Mesenchymal stem cell (in vitro differentiated cells and primary cell): ENCODE results near the gene TIMM22.
"Not testable (repeated sequence)": the region's sequence is repeated elsewhere in the genome, so short reads cannot be mapped to it uniquely, and the experiment has no call there.

Experiments
- DNase-seq: peaks from one replicate; pipeline ENCODE4 v3.0.0-alpha.2; 2013
- H2AFZ ChIP-seq: one replicate; pipeline ENCODE4 v1.6.1; 2013; ENCODE audit warnings: low read depth, mild to moderate bottlenecking, control low read depth, inconsistent platforms, low read length, moderate library complexity
- H2AK5ac ChIP-seq: 2 replicates; pipeline ENCODE4 v1.6.1; 2013; ENCODE audit warnings: low read length, moderate library complexity, mild to moderate bottlenecking, inconsistent platforms; ENCODE audit not compliant: severe bottlenecking
- H2BK120ac ChIP-seq: one replicate; pipeline ENCODE4 v1.6.1; 2013; ENCODE audit warnings: low read depth, mild to moderate bottlenecking, inconsistent platforms, low read length, moderate library complexity
- H2BK12ac ChIP-seq, 2 experiments: one replicate each; pipeline ENCODE4 v1.6.1; 2013; ENCODE audit warnings: inconsistent platforms in 2 of 2, low read length in 2 of 2, mild to moderate bottlenecking in 2 of 2, moderate library complexity in 2 of 2, control low read depth in 1 of 2
- H2BK15ac ChIP-seq: one replicate; pipeline ENCODE4 v1.6.1; 2013; ENCODE audit warnings: mild to moderate bottlenecking, low read depth, inconsistent platforms; ENCODE audit not compliant: poor library complexity, severe bottlenecking
- H2BK5ac ChIP-seq: 2 replicates; pipeline ENCODE4 v1.6.1; 2013; ENCODE audit warnings: low read depth, mild to moderate bottlenecking, low read length, control low read depth, inconsistent platforms; ENCODE audit not compliant: poor library complexity, severe bottlenecking
- H3K14ac ChIP-seq, 2 experiments: one replicate each; pipeline ENCODE4 v1.6.1; 2013; ENCODE audit warnings: inconsistent platforms in 2 of 2, low read length in 2 of 2, control low read depth in 1 of 2, mild to moderate bottlenecking in 1 of 2, moderate library complexity in 1 of 2
- H3K18ac ChIP-seq, 2 experiments: one replicate each; pipeline ENCODE4 v1.6.1; 2013; ENCODE audit warnings: inconsistent platforms in 2 of 2, low read length in 2 of 2, control low read depth in 1 of 2, low read depth in 1 of 2, mild to moderate bottlenecking in 1 of 2
- H3K23ac ChIP-seq, 2 experiments: one replicate each; pipeline ENCODE4 v1.6.1; 2013; ENCODE audit warnings: inconsistent platforms in 2 of 2, low read length in 2 of 2, mild to moderate bottlenecking in 2 of 2, moderate library complexity in 2 of 2, control low read depth in 1 of 2
- H3K27ac ChIP-seq: 2 replicates; pipeline ENCODE4 v1.5.1; 2013; ENCODE audit warnings: mild to moderate bottlenecking, moderate library complexity, low read length, control low read depth, inconsistent platforms; ENCODE audit not compliant: poor library complexity, severe bottlenecking
- H3K27me3 ChIP-seq, 2 experiments: 2 replicates each; pipeline versions ENCODE4 v1.6.1 to v1.7.0; 2013; ENCODE audit warnings: low read length in 2 of 2, mild to moderate bottlenecking in 2 of 2, moderate library complexity in 2 of 2, control low read depth in 1 of 2, inconsistent platforms in 1 of 2; ENCODE audit not compliant: control insufficient read depth in 1 of 2, insufficient read depth in 1 of 2
- H3K36me3 ChIP-seq, 2 experiments: 2 replicates each; pipeline versions ENCODE4 v1.6.1 to v1.7.0; 2013; ENCODE audit warnings: low read length in 2 of 2, control low read depth in 1 of 2, inconsistent platforms in 1 of 2, low read depth in 1 of 2, mild to moderate bottlenecking in 1 of 2; ENCODE audit not compliant: insufficient read depth in 2 of 2, control insufficient read depth in 1 of 2
- H3K4ac ChIP-seq, 2 experiments: one replicate each; pipeline ENCODE4 v1.6.1; 2013; ENCODE audit warnings: inconsistent platforms in 2 of 2, low read length in 2 of 2, mild to moderate bottlenecking in 2 of 2, moderate library complexity in 2 of 2, control low read depth in 1 of 2, low read depth in 1 of 2
- H3K4me1 ChIP-seq: 2 replicates; pipeline ENCODE4 v1.6.1; 2013; ENCODE audit warnings: low read depth, low read length, control low read depth; ENCODE audit not compliant: control insufficient read depth, insufficient read depth
- H3K4me2 ChIP-seq: 2 replicates; pipeline ENCODE4 v1.6.1; 2013; ENCODE audit warnings: low read length, mild to moderate bottlenecking, inconsistent platforms; ENCODE audit not compliant: poor library complexity, severe bottlenecking
- H3K4me3 ChIP-seq, 2 experiments: 2 replicates each; pipeline versions ENCODE4 v1.5.1 to v1.7.0; 2013; ENCODE audit warnings: low read length in 2 of 2, mild to moderate bottlenecking in 2 of 2, control low read depth in 1 of 2, low read depth in 1 of 2; ENCODE audit not compliant: insufficient read depth in 1 of 2
- H3K79me1 ChIP-seq: replicated peaks from 2 replicates; pipeline ENCODE4 v1.6.1; 2013; ENCODE audit warnings: mild to moderate bottlenecking, control low read depth, low read length, inconsistent platforms; ENCODE audit not compliant: poor library complexity, severe bottlenecking
- H3K9ac ChIP-seq: 2 replicates; pipeline ENCODE4 v1.7.0; 2013; ENCODE audit warnings: mild to moderate bottlenecking, low read length, moderate library complexity
- H3K9me3 ChIP-seq: 2 replicates; pipeline ENCODE4 v1.7.0; 2013; ENCODE audit warnings: mild to moderate bottlenecking, low read length; ENCODE audit not compliant: control insufficient read depth
- H4K8ac ChIP-seq: one replicate; pipeline ENCODE4 v1.6.1; 2013; ENCODE audit warnings: inconsistent platforms, mild to moderate bottlenecking, low read length, moderate library complexity
- H4K91ac ChIP-seq: one replicate; pipeline ENCODE4 v1.6.1; 2013; ENCODE audit warnings: mild to moderate bottlenecking, low read length, inconsistent platforms
- WGBS: methylation state at CpG from one replicate; pipeline ENCODE4 v1.1.7; 2013; ENCODE audit warnings: mixed read lengths; 5-methylcytosine and 5-hydroxymethylcytosine counted together

TIMM22 gene

DNA sequence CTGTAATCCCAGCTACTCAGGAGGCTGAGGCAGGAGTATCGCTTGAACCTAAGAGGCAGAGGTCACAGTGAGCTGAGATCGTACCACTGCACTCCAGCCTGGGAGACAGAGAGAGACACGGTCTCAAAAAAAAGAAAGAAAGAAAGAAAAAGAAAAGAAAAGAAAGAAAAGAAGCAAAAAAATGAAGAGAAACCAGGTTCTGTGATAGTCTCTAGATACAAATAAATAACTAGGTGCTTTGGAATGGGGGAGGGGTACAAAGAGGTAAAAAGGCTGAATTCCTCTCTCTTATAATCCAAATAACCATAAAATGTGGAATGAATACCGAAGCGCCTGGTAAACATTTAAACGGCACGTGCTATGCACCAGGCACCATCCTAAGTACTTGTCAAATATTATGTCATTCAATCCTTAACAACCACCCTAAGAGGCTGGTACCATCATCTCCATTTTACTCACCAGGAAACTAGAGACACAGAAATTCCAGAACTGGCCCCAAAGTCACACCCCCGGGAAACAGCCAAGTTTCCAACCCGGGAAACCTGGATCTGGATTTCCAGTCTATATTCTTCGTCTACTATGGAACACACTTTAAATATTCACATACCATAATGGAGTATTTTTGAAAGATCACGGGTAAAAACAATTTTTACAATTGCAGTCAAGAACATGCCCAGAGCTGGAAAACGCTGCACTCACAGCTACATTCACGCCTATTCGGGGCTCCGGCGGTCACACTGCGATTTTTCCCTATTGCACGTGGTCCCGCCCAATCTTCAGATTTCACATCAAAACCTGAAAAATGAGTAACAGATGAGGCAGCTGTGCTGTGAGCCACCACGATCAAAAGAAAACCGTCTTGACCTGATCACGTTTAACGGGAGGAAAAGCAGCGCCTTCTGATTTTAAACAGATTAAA is 27.9 kb upstream of the TIMM22 start:
- Histone ChIP-seq H2BK15ac (no peak overlapping the region), H3K4me2 (no peak overlapping the region), H2BK5ac (no peak overlapping the region), H3K4ac (peak overlapping the region in 1 of 2 experiments; percentile 55), H3K79me1 (peaks cover 35% of the 10 kb centered on the region), H2AK5ac (no peak overlapping the region), H2AFZ (no peak overlapping the region), H3K9ac (peak overlapping the region; percentile 73), H4K8ac (no peak overlapping the region), H3K14ac (no peak overlapping the region), H3K9me3 (no peaks in the 10 kb centered on the region), H3K23ac (no peak overlapping the region), H2BK120ac (no peak overlapping the region), H3K36me3 (peaks cover 0 to 20% of the 10 kb centered on the region in 2 experiments), H4K91ac (no peak overlapping the region), H2BK12ac (no peak overlapping the region), H3K27ac (no peak overlapping the region), H3K27me3 (peaks cover 0 to 25% of the 10 kb centered on the region in 2 experiments), H3K18ac (peak overlapping the region in 1 of 2 experiments; percentile 3), H3K4me3 (peak overlapping the region in 1 of 2 experiments; percentile 64), H3K4me1 (peaks cover 30% of the 10 kb centered on the region)
- 87% methylated on average over 23 of the region's 24 CpGs for WGBS
- DNase-seq = no peak

DNA sequence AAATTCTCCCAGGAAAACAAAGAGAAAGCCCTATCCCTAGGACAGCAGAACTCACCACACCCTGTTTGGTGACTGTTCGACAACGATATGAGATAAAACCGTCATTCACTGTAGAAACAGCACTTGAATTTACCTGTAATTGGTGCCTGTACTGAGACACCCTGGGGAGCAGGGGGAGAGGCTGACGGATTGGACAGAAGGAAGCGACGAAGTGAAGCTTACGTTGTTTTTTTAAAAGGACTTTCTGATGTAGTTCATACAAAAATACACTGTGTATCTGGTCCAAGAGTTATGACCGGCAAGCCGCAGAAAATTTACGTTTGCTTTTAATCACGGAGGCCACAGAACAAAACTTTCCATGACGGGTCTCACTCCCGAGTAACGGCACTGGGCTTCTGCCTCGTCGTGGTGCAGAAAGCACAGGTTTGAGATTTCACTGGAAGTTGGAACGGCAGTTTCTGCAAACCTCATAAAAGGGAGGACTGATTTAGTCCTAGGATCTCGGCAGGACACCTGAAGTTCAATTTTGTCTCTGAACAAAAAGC is 27.0 kb upstream of the TIMM22 start:
- Histone ChIP-seq H3K4me1 (peaks cover 28% of the 10 kb centered on the region), H3K18ac (peak overlapping the region in 1 of 2 experiments; percentile 85), H3K4ac (peak overlapping the region; percentile 11 to 39), H3K36me3 (peaks cover 0 to 20% of the 10 kb centered on the region in 2 experiments), H3K9me3 (no peaks in the 10 kb centered on the region), H3K9ac (peak overlapping the region; percentile 73), H2BK120ac (peak overlapping the region; percentile 84), H3K27me3 (peaks cover 0 to 22% of the 10 kb centered on the region in 2 experiments), H4K8ac (no peak overlapping the region), H2BK12ac (peak overlapping the region in 1 of 2 experiments; percentile 23), H2AFZ (no peak overlapping the region), H3K23ac (peak overlapping the region in 1 of 2 experiments; percentile 90), H3K27ac (peak overlapping the region; percentile 15), H3K4me3 (peak overlapping the region in 1 of 2 experiments; percentile 64), H4K91ac (peak overlapping the region; percentile 59), H2BK15ac (no peak overlapping the region), H3K79me1 (peaks cover 32% of the 10 kb centered on the region), H2BK5ac (peak overlapping the region; percentile 33), H3K14ac (no peak overlapping the region), H3K4me2 (peak overlapping the region; percentile 54), H2AK5ac (peak overlapping the region; percentile 31)
- WGBS = 52% methylated on average over 18 of the region's 18 CpGs
- peak; percentile 82 for DNase-seq

DNA sequence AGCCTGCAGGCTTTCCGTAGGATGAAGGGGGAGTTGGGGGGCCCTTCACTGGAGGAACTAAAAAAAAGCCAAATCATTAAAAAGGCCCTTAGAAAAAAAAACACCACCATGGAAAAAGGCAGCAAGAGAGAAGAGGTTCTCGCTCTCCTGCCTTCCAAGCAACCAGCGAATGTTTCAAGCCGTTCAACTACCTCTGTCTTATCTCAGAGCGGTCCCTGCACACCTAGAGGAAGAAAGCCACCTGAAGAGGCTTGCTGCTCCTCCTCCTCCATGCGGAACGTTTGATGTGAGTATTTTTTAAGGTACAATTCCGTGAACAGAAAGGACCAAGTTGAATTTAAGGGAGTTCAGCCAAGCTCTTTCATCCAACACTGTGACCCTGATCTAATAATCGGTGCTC is 26.6 kb upstream of the TIMM22 start:
- Histone ChIP-seq H4K8ac (peak overlapping the region; percentile 69), H3K18ac (peak overlapping the region in 1 of 2 experiments; percentile 85), H2AK5ac (peak overlapping the region; percentile 47), H3K79me1 (peaks cover 31% of the 10 kb centered on the region), H3K14ac (no peak overlapping the region), H3K23ac (no peak overlapping the region), H2BK5ac (peak overlapping the region; percentile 33), H2BK15ac (no peak overlapping the region), H3K27me3 (peaks cover 0 to 19% of the 10 kb centered on the region in 2 experiments), H3K36me3 (peaks cover 0 to 20% of the 10 kb centered on the region in 2 experiments), H2AFZ (no peak overlapping the region), H3K9ac (peak overlapping the region; percentile 73), H3K4me3 (no peak overlapping the region), H2BK120ac (peak overlapping the region; percentile 84), H4K91ac (peak overlapping the region; percentile 23), H3K27ac (peak overlapping the region; percentile 15), H3K4ac (peak overlapping the region in 1 of 2 experiments; percentile 11), H2BK12ac (no peak overlapping the region), H3K4me1 (peaks cover 26% of the 10 kb centered on the region), H3K4me2 (peak overlapping the region; percentile 49), H3K9me3 (no peaks in the 10 kb centered on the region)
- DNase-seq = no peak
- WGBS = 91% methylated on average over 8 of the region's 9 CpGs

GRCh38 chr17:971861-972260 is 25.1 kb upstream of the TIMM22 start:
- H3K4me2 ChIP-seq, H3K9me3 ChIP-seq, H3K4ac ChIP-seq, H2BK120ac ChIP-seq, H3K9ac ChIP-seq, H2BK12ac ChIP-seq, H2BK15ac ChIP-seq, H3K23ac ChIP-seq, H3K14ac ChIP-seq, H2AK5ac ChIP-seq, H3K4me3 ChIP-seq, H2AFZ ChIP-seq, DNase-seq, H4K8ac ChIP-seq, H4K91ac ChIP-seq, H2BK5ac ChIP-seq, H3K18ac ChIP-seq, H3K27ac ChIP-seq: not testable (repeated sequence)
- Histone ChIP-seq H3K4me1 (peaks cover 23% of the 10 kb centered on the region), H3K27me3 (peaks cover 0 to 19% of the 10 kb centered on the region in 2 experiments), H3K36me3 (peaks cover 0 to 15% of the 10 kb centered on the region in 2 experiments), H3K79me1 (peaks cover 22% of the 10 kb centered on the region)
- 99% methylated on average over 13 of the region's 14 CpGs for WGBS
